RWPE2 (cell line): ENCODE data around the gene PRKD2.

ENCODE experiments used
- ATAC-seq: fragments of 200-7000 bp; cut with Tn5 transposase; 3 replicates; pipeline ENCODE4 v1.9.1; 2021; ENCODE audit warnings: low read depth
- DNase-seq: peaks from one replicate; pipeline ENCODE4 v3.0.0-alpha.2; 2020; ENCODE audit warnings: low spot score
- H3K27ac ChIP-seq: fragments of 450-650 bp; 2 replicates; pipeline ENCODE4 v1.5.1; 2017; ENCODE audit warnings: mild to moderate bottlenecking; ENCODE audit not compliant: poor library complexity, severe bottlenecking
- H3K27me3 ChIP-seq: fragments of 250-450 bp; sonication (Bioruptor Pico); 2 replicates; pipeline ENCODE4 v1.5.1; 2021; ENCODE audit warnings: mild to moderate bottlenecking, moderate library complexity; ENCODE audit not compliant: insufficient read depth, poor library complexity, severe bottlenecking
- H3K36me3 ChIP-seq: fragments of 250-450 bp; sonication (Bioruptor Pico); 2 replicates; pipeline ENCODE4 v1.5.1; 2020; ENCODE audit warnings: low read depth, mild to moderate bottlenecking, moderate library complexity
- H3K4me1 ChIP-seq: fragments of 250-450 bp; sonication (Bioruptor Pico); 2 replicates; pipeline ENCODE4 v1.5.1; 2021; ENCODE audit warnings: mild to moderate bottlenecking, moderate library complexity; ENCODE audit not compliant: insufficient read depth, poor library complexity, severe bottlenecking
- H3K4me3 ChIP-seq: fragments of 250-450 bp; sonication (Bioruptor Pico); 2 replicates; pipeline ENCODE4 v1.5.1; 2021; ENCODE audit warnings: mild to moderate bottlenecking, moderate library complexity; ENCODE audit not compliant: severe bottlenecking
- H3K9me3 ChIP-seq: fragments of 250-450 bp; sonication (Bioruptor Pico); 2 replicates; pipeline ENCODE4 v1.5.1; 2021; ENCODE audit warnings: mild to moderate bottlenecking, moderate library complexity; ENCODE audit not compliant: severe bottlenecking
- TF ChIP-seq, protein P1 (sequence below): fragments of 450-650 bp; IDR thresholded peaks from one replicate; pipeline ENCODE4 v1.5.1; 2017; ENCODE audit warnings: mild to moderate bottlenecking, moderate library complexity; ENCODE audit not compliant: poor library complexity, severe bottlenecking

Gene PRKD2

DNA sequence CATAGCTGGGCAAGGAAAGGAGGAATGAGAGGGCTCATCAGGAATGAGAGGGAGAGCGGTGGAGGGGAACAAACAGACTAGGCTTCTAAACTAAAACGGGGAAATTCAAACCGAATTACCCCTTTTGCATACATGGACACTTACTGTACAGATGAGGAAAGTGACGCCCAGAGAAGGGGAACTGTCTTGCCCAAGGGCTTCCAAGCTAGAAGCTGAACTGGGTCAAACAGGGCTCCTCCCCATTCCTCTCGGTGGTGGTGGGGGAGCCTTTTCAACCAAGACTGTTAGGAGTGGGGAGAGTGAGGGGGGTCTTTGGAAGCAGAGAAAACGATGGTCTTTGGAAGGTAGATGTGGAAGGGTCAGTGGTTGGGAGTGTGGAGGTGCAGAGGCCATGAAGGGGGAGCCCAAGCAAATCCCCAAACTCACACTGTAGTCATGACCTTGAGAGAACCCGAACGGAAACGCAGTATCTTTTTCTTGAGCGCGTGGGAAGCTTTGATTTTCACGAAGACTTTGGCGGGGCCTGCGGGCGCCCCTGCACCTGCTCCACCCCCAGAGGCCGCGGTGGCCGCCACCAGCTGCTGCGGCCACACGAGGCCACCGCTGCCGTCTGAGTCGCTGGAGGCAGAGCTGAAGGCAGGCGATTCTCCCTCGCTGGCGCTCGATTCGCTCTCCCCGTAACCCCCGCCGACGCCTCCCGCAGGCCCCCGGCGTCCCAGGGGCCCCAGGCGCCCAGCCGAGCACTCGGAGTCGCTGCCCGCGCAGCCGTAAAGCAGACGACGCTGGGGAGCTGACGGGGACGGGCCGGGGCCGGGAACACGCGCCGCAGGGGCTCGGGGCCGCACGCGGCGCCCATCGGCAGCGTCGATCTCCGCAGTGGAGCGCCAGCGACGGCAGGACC lies 68.6 kb downstream of the PRKD2 start:
- TF ChIP-seq, protein P1, sequence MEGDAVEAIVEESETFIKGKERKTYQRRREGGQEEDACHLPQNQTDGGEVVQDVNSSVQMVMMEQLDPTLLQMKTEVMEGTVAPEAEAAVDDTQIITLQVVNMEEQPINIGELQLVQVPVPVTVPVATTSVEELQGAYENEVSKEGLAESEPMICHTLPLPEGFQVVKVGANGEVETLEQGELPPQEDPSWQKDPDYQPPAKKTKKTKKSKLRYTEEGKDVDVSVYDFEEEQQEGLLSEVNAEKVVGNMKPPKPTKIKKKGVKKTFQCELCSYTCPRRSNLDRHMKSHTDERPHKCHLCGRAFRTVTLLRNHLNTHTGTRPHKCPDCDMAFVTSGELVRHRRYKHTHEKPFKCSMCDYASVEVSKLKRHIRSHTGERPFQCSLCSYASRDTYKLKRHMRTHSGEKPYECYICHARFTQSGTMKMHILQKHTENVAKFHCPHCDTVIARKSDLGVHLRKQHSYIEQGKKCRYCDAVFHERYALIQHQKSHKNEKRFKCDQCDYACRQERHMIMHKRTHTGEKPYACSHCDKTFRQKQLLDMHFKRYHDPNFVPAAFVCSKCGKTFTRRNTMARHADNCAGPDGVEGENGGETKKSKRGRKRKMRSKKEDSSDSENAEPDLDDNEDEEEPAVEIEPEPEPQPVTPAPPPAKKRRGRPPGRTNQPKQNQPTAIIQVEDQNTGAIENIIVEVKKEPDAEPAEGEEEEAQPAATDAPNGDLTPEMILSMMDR = no peak
- no peak for DNase-seq
- Histone ChIP-seq H3K27ac (no peak overlapping the region), H3K4me3 (no peak overlapping the region), H3K4me1 (no peaks in the 10 kb centered on the region), H3K9me3 (no peaks in the 10 kb centered on the region), H3K36me3 (no peaks in the 10 kb centered on the region), H3K27me3 (peaks cover 32% of the 10 kb centered on the region)
- no peak for ATAC-seq

DNA sequence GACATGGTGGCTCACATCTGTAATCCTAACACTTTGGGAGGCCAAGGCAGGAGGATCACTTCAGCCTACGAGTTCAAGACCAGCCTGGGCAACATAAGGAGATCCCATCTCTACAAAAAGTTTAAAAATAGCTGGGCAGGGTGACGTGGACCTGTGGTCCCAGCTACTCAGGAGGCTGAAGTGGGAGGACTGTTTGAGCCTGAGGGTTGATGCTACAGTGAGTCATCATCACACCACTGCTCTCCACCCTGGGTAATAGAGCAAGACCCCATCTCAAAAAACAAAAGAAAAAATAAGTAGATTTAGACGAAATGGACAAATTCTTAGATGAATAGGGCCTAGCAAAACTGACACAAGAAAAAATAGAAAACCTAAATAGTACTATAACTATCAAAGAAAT lies 70.5 kb downstream of the PRKD2 start:
- no peak for DNase-seq
- Histone ChIP-seq H3K27ac (no peak overlapping the region), H3K4me1 (no peaks in the 10 kb centered on the region), H3K4me3 (no peak overlapping the region), H3K36me3 (no peaks in the 10 kb centered on the region), H3K9me3 (no peaks in the 10 kb centered on the region), H3K27me3 (peaks cover 32% of the 10 kb centered on the region)
- TF ChIP-seq, protein P1 = no peak
- no peak for ATAC-seq

DNA sequence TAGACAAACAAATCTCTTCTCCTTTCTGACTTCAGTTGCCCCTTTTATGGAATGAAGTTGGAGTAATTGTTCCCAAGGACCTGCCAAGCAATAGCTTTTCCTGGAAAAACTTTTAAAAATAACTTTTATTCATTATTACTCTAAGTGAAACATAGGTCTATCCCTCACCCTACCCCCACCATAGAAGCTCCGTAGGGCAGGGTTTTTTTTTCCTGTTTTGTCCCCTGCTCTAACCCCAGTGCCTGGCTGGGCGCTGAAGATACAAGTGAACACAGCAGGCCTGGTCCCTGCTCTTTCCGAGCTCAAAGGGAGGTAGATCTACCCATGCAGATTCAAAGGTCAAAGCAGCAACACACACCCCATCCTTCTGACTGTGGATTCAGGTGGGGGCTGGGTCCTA lies 72.2 kb downstream of the PRKD2 start:
- no peaks in the 10 kb centered on the region for H3K4me1 ChIP-seq
- H3K27me3 ChIP-seq = peaks cover 25% of the 10 kb centered on the region
- no peak overlapping the region for H3K27ac ChIP-seq
- no peaks in the 10 kb centered on the region for H3K36me3 ChIP-seq
- H3K9me3 ChIP-seq = no peaks in the 10 kb centered on the region
- DNase-seq = no peak
- no peak overlapping the region for H3K4me3 ChIP-seq
- TF ChIP-seq, protein P1 = no peak
- no peak for ATAC-seq

DNA sequence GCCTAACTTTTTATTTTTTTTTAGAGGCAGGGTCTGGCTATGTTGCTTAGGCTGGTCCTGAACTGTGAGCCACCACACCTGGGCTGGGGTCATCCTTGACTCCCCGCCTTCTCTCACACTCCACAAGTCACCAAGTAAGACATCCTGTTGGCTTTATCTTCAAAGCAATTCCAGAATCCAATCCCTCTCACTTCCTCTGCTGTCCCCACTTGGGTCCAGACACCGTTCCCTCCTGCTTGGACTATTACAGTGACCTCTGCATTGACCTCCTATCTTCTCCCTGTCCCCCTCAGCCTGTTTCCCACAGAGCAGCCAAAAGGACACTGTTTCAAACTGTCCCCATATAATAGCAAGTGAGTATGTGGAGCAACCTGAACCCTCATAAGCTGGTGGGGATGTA lies 76.3 kb downstream of the PRKD2 start:
- ATAC-seq (no peak), DNase-seq (no peak)
- Histone ChIP-seq H3K36me3 (no peaks in the 10 kb centered on the region), H3K27ac (no peak overlapping the region), H3K4me3 (no peak overlapping the region), H3K4me1 (no peaks in the 10 kb centered on the region), H3K9me3 (no peaks in the 10 kb centered on the region), H3K27me3 (peaks cover 29% of the 10 kb centered on the region)
- TF ChIP-seq, protein P1 = no peak
